ENCODE data around the gene TAGLN2.

Gene TAGLN2

GRCh38 chr1:159896546-159896930, 28.8 kb downstream of the TAGLN2 start:
- no peak for DNase-seq

- DNase-seq = no peak
Measured at GRCh38 chr1:159895836-159896545, 29.3 kb downstream of the TAGLN2 start.

GRCh38 chr1:159895286-159895685, 30.0 kb downstream of the TAGLN2 start:
- DNase-seq = no peak

- DNase-seq = no peak
Measured at GRCh38 chr1:159892944-159893343, 32.4 kb downstream of the TAGLN2 start.

- peak; percentile 86 for DNase-seq
Measured at GRCh38 chr1:159891275-159892157, 33.8 kb downstream of the TAGLN2 start.

- DNase-seq = no peak
Measured at GRCh38 chr1:159890390-159890789, 34.9 kb downstream of the TAGLN2 start.

- peak; percentile 41 for DNase-seq
Measured at GRCh38 chr1:159889821-159890252, 35.5 kb downstream of the TAGLN2 start.

GRCh38 chr1:159889202-159889601, 36.1 kb downstream of the TAGLN2 start:
- no peak for DNase-seq

GRCh38 chr1:159884296-159884695, 41.0 kb downstream of the TAGLN2 start:
- no peak for DNase-seq

- no peak for DNase-seq
Measured at GRCh38 chr1:159883134-159883533, 42.2 kb downstream of the TAGLN2 start.

- DNase-seq = no peak
Measured at GRCh38 chr1:159882527-159882862, 42.8 kb downstream of the TAGLN2 start.

GRCh38 chr1:159881622-159882526, 43.4 kb downstream of the TAGLN2 start:
- DNase-seq = peak; percentile 62

GRCh38 chr1:159880430-159880829, 44.9 kb downstream of the TAGLN2 start:
- DNase-seq = no peak

GRCh38 chr1:159879977-159880376, 45.3 kb downstream of the TAGLN2 start:
- no peak for DNase-seq

- no peak for DNase-seq
Measured at GRCh38 chr1:159879136-159879535, 46.2 kb downstream of the TAGLN2 start.

GRCh38 chr1:159877695-159878444, 47.4 kb downstream of the TAGLN2 start:
- no peak for DNase-seq

GRCh38 chr1:159873530-159874143, 51.7 kb downstream of the TAGLN2 start:
- no peak for DNase-seq

- no peak for DNase-seq
Measured at GRCh38 chr1:159872891-159873290, 52.4 kb downstream of the TAGLN2 start.

- DNase-seq = no peak
Measured at GRCh38 chr1:159870704-159871103, 54.6 kb downstream of the TAGLN2 start.

GRCh38 chr1:159869607-159870006, 55.7 kb downstream of the TAGLN2 start:
- DNase-seq = no peak

- no peak for DNase-seq
Measured at GRCh38 chr1:159869173-159869572, 56.1 kb downstream of the TAGLN2 start.

- no peak for DNase-seq
Measured at GRCh38 chr1:159868766-159869165, 56.5 kb downstream of the TAGLN2 start.

All from femur (tissue), 1 donor.